22Rv1 (cell line): ENCODE results near the gene DDX27.
"Not testable (repeated sequence)": the region's sequence is repeated elsewhere in the genome, so short reads cannot be mapped to it uniquely, and the experiment has no call there.

Experiments
- CTCF ChIP-seq: fragments of 450-650 bp; IDR thresholded peaks from 2 replicates; pipeline ENCODE4 v1.5.1; 2017; ENCODE audit warnings: mild to moderate bottlenecking
- ZFX ChIP-seq: fragments of 450-650 bp; IDR thresholded peaks from 2 replicates; pipeline ENCODE4 v1.6.1; 2017; ENCODE audit warnings: antibody characterized with exemption, borderline replicate concordance

- not testable (repeated sequence) for TF ChIP-seq CTCF, ZFX
Measured at GRCh38 chr20:49192944-49193518, 26.2 kb upstream of the DDX27 start.
